Mesenchymal stem cell (in vitro differentiated cells and primary cell): ENCODE results near the gene ACVR2A.

Source experiments
- DNase-seq: peaks from one replicate; pipeline ENCODE4 v3.0.0-alpha.2; 2013
- H2AFZ ChIP-seq: one replicate; pipeline ENCODE4 v1.6.1; 2013; ENCODE audit warnings: low read depth, mild to moderate bottlenecking, control low read depth, inconsistent platforms, low read length, moderate library complexity
- H2AK5ac ChIP-seq: 2 replicates; pipeline ENCODE4 v1.6.1; 2013; ENCODE audit warnings: low read length, moderate library complexity, mild to moderate bottlenecking, inconsistent platforms; ENCODE audit not compliant: severe bottlenecking
- H2BK120ac ChIP-seq: one replicate; pipeline ENCODE4 v1.6.1; 2013; ENCODE audit warnings: low read depth, mild to moderate bottlenecking, inconsistent platforms, low read length, moderate library complexity
- H2BK12ac ChIP-seq, 2 experiments: one replicate each; pipeline ENCODE4 v1.6.1; 2013; ENCODE audit warnings: inconsistent platforms in 2 of 2, low read length in 2 of 2, mild to moderate bottlenecking in 2 of 2, moderate library complexity in 2 of 2, control low read depth in 1 of 2
- H2BK15ac ChIP-seq: one replicate; pipeline ENCODE4 v1.6.1; 2013; ENCODE audit warnings: mild to moderate bottlenecking, low read depth, inconsistent platforms; ENCODE audit not compliant: poor library complexity, severe bottlenecking
- H2BK5ac ChIP-seq: 2 replicates; pipeline ENCODE4 v1.6.1; 2013; ENCODE audit warnings: low read depth, mild to moderate bottlenecking, low read length, control low read depth, inconsistent platforms; ENCODE audit not compliant: poor library complexity, severe bottlenecking
- H3K14ac ChIP-seq, 2 experiments: one replicate each; pipeline ENCODE4 v1.6.1; 2013; ENCODE audit warnings: inconsistent platforms in 2 of 2, low read length in 2 of 2, control low read depth in 1 of 2, mild to moderate bottlenecking in 1 of 2, moderate library complexity in 1 of 2
- H3K18ac ChIP-seq, 2 experiments: one replicate each; pipeline ENCODE4 v1.6.1; 2013; ENCODE audit warnings: inconsistent platforms in 2 of 2, low read length in 2 of 2, control low read depth in 1 of 2, low read depth in 1 of 2, mild to moderate bottlenecking in 1 of 2
- H3K23ac ChIP-seq, 2 experiments: one replicate each; pipeline ENCODE4 v1.6.1; 2013; ENCODE audit warnings: inconsistent platforms in 2 of 2, low read length in 2 of 2, mild to moderate bottlenecking in 2 of 2, moderate library complexity in 2 of 2, control low read depth in 1 of 2
- H3K27ac ChIP-seq: 2 replicates; pipeline ENCODE4 v1.5.1; 2013; ENCODE audit warnings: mild to moderate bottlenecking, moderate library complexity, low read length, control low read depth, inconsistent platforms; ENCODE audit not compliant: poor library complexity, severe bottlenecking
- H3K27me3 ChIP-seq, 2 experiments: 2 replicates each; pipeline versions ENCODE4 v1.6.1 to v1.7.0; 2013; ENCODE audit warnings: low read length in 2 of 2, mild to moderate bottlenecking in 2 of 2, moderate library complexity in 2 of 2, control low read depth in 1 of 2, inconsistent platforms in 1 of 2; ENCODE audit not compliant: control insufficient read depth in 1 of 2, insufficient read depth in 1 of 2
- H3K36me3 ChIP-seq, 2 experiments: 2 replicates each; pipeline versions ENCODE4 v1.6.1 to v1.7.0; 2013; ENCODE audit warnings: low read length in 2 of 2, control low read depth in 1 of 2, inconsistent platforms in 1 of 2, low read depth in 1 of 2, mild to moderate bottlenecking in 1 of 2; ENCODE audit not compliant: insufficient read depth in 2 of 2, control insufficient read depth in 1 of 2
- H3K4ac ChIP-seq, 2 experiments: one replicate each; pipeline ENCODE4 v1.6.1; 2013; ENCODE audit warnings: inconsistent platforms in 2 of 2, low read length in 2 of 2, mild to moderate bottlenecking in 2 of 2, moderate library complexity in 2 of 2, control low read depth in 1 of 2, low read depth in 1 of 2
- H3K4me1 ChIP-seq: 2 replicates; pipeline ENCODE4 v1.6.1; 2013; ENCODE audit warnings: low read depth, low read length, control low read depth; ENCODE audit not compliant: control insufficient read depth, insufficient read depth
- H3K4me2 ChIP-seq: 2 replicates; pipeline ENCODE4 v1.6.1; 2013; ENCODE audit warnings: low read length, mild to moderate bottlenecking, inconsistent platforms; ENCODE audit not compliant: poor library complexity, severe bottlenecking
- H3K4me3 ChIP-seq, 2 experiments: 2 replicates each; pipeline versions ENCODE4 v1.5.1 to v1.7.0; 2013; ENCODE audit warnings: low read length in 2 of 2, mild to moderate bottlenecking in 2 of 2, control low read depth in 1 of 2, low read depth in 1 of 2; ENCODE audit not compliant: insufficient read depth in 1 of 2
- H3K79me1 ChIP-seq: replicated peaks from 2 replicates; pipeline ENCODE4 v1.6.1; 2013; ENCODE audit warnings: mild to moderate bottlenecking, control low read depth, low read length, inconsistent platforms; ENCODE audit not compliant: poor library complexity, severe bottlenecking
- H3K9ac ChIP-seq: 2 replicates; pipeline ENCODE4 v1.7.0; 2013; ENCODE audit warnings: mild to moderate bottlenecking, low read length, moderate library complexity
- H3K9me3 ChIP-seq: 2 replicates; pipeline ENCODE4 v1.7.0; 2013; ENCODE audit warnings: mild to moderate bottlenecking, low read length; ENCODE audit not compliant: control insufficient read depth
- H4K8ac ChIP-seq: one replicate; pipeline ENCODE4 v1.6.1; 2013; ENCODE audit warnings: inconsistent platforms, mild to moderate bottlenecking, low read length, moderate library complexity
- H4K91ac ChIP-seq: one replicate; pipeline ENCODE4 v1.6.1; 2013; ENCODE audit warnings: mild to moderate bottlenecking, low read length, inconsistent platforms
- WGBS: methylation state at CpG from one replicate; pipeline ENCODE4 v1.1.7; 2013; ENCODE audit warnings: mixed read lengths; 5-methylcytosine and 5-hydroxymethylcytosine counted together

The ACVR2A gene

GRCh38 chr2:147855316-147855715 lies 10.5 kb downstream of the ACVR2A start:
- Histone ChIP-seq H3K27me3 (no peaks in the 10 kb centered on the region), H3K4me2 (no peak overlapping the region)

GRCh38 chr2:147855977-147856376 lies 11.1 kb downstream of the ACVR2A start:
- Histone ChIP-seq H3K4me3 (no peak overlapping the region), H4K91ac (no peak overlapping the region), H3K27ac (no peak overlapping the region), H3K9ac (no peak overlapping the region), H3K36me3 (no peaks in the 10 kb centered on the region), H3K4me2 (no peak overlapping the region), H2AFZ (no peak overlapping the region), H3K9me3 (no peaks in the 10 kb centered on the region), H3K4me1 (peaks cover 1% of the 10 kb centered on the region), H2BK15ac (no peak overlapping the region), H2BK5ac (no peak overlapping the region), H2BK120ac (no peak overlapping the region), H2AK5ac (no peak overlapping the region), H4K8ac (no peak overlapping the region), H3K27me3 (no peaks in the 10 kb centered on the region), H3K23ac (no peak overlapping the region), H3K79me1 (peaks cover 8% of the 10 kb centered on the region), H2BK12ac (no peak overlapping the region), H3K4ac (no peak overlapping the region), H3K18ac (no peak overlapping the region), H3K14ac (no peak overlapping the region)
- DNase-seq: no peak

More at GRCh38 chr2:147855316-147855715, 10.5 kb downstream of the ACVR2A start:
- no peak overlapping the region for H2AK5ac ChIP-seq
- no peak overlapping the region for H3K4ac ChIP-seq
- H3K9ac ChIP-seq: no peak overlapping the region
- H3K23ac ChIP-seq: no peak overlapping the region
- DNase-seq: no peak
- no peak overlapping the region for H2BK5ac ChIP-seq
- H3K18ac ChIP-seq: no peak overlapping the region
- no peak overlapping the region for H2AFZ ChIP-seq
- no peak overlapping the region for H2BK15ac ChIP-seq
- H3K14ac ChIP-seq: no peak overlapping the region
- H4K8ac ChIP-seq: no peak overlapping the region
- no peak overlapping the region for H3K27ac ChIP-seq
- H3K79me1 ChIP-seq: peaks cover 8% of the 10 kb centered on the region
- no peak overlapping the region for H2BK12ac ChIP-seq
- H3K4me1 ChIP-seq: peaks cover 1% of the 10 kb centered on the region
- no peak overlapping the region for H4K91ac ChIP-seq
- no peak overlapping the region for H2BK120ac ChIP-seq
- H3K36me3 ChIP-seq: no peaks in the 10 kb centered on the region
- H3K4me3 ChIP-seq: no peak overlapping the region
- H3K9me3 ChIP-seq: no peaks in the 10 kb centered on the region

GRCh38 chr2:147860009-147860408 lies 15.2 kb downstream of the ACVR2A start:
- no peak overlapping the region for H3K4ac ChIP-seq
- no peak overlapping the region for H2AK5ac ChIP-seq
- H4K91ac ChIP-seq: no peak overlapping the region
- H3K9me3 ChIP-seq: no peaks in the 10 kb centered on the region
- H3K27me3 ChIP-seq: no peaks in the 10 kb centered on the region
- no peak overlapping the region for H2BK120ac ChIP-seq
- H3K4me1 ChIP-seq: peaks cover 1% of the 10 kb centered on the region
- H3K9ac ChIP-seq: no peak overlapping the region
- DNase-seq: no peak
- H3K18ac ChIP-seq: no peak overlapping the region
- no peak overlapping the region for H2BK12ac ChIP-seq
- H3K23ac ChIP-seq: no peak overlapping the region
- H3K79me1 ChIP-seq: peaks cover 16% of the 10 kb centered on the region
- no peak overlapping the region for H3K4me3 ChIP-seq
- no peak overlapping the region for H3K14ac ChIP-seq
- H3K36me3 ChIP-seq: no peaks in the 10 kb centered on the region
- H3K27ac ChIP-seq: no peak overlapping the region
- no peak overlapping the region for H2BK15ac ChIP-seq
- no peak overlapping the region for H3K4me2 ChIP-seq
- H2BK5ac ChIP-seq: no peak overlapping the region
- H4K8ac ChIP-seq: no peak overlapping the region
- no peak overlapping the region for H2AFZ ChIP-seq
- no CpG with 5 or more reads among the region's 1 CpG for WGBS

GRCh38 chr2:147862859-147863516 lies 18.2 kb downstream of the ACVR2A start:
- Histone ChIP-seq H3K79me1 (peaks cover 25% of the 10 kb centered on the region), H4K91ac (no peak overlapping the region), H3K4ac (no peak overlapping the region), H2BK15ac (no peak overlapping the region), H3K18ac (no peak overlapping the region), H2AK5ac (no peak overlapping the region), H2BK120ac (no peak overlapping the region), H2AFZ (no peak overlapping the region), H3K23ac (no peak overlapping the region), H3K4me3 (no peak overlapping the region), H3K27ac (no peak overlapping the region), H2BK5ac (no peak overlapping the region), H3K36me3 (no peaks in the 10 kb centered on the region), H3K9me3 (no peaks in the 10 kb centered on the region), H3K4me2 (no peak overlapping the region), H3K4me1 (peaks cover 1% of the 10 kb centered on the region), H3K9ac (no peak overlapping the region), H3K27me3 (no peaks in the 10 kb centered on the region), H2BK12ac (no peak overlapping the region), H4K8ac (no peak overlapping the region), H3K14ac (no peak overlapping the region)
- DNase-seq: no peak
- WGBS: no CpG with 5 or more reads among the region's 2 CpGs
